Right renal pelvis (tissue), 4 donors: ENCODE data around the gene PSIP1. TPM values are rescaled to one million over a fixed set of nuclear protein-coding genes. Genes with fewer than 3 reads are reported as not detected.
"Not testable (repeated sequence)": the region's sequence is repeated elsewhere in the genome, so short reads cannot be mapped to it uniquely, and the experiment has no call there.

Experiments used
- DNase-seq, 4 donors: peaks; one replicate each; pipeline ENCODE4 v3.0.0-alpha.2; 2013; ENCODE audit warnings: low read depth in 4 of 4, low spot score in 3 of 4, missing footprints in 1 of 4
- polyA plus RNA-seq, 4 donors: library from polyadenylated mRNA; unstranded; fragments of 120-200 nt; gene quantifications; one replicate each; pipeline ENCODE4 v1.2.1, GENCODE V29; 2013; ENCODE audit not compliant: insufficient read length in 4 of 4

PSIP1 gene
- polyA plus RNA-seq, 4 donors: 176 to 236 (median 216) TPM

GRCh38 chr9:15442264-15442663, 68.5 kb downstream of the PSIP1 start:
- not testable (repeated sequence) for DNase-seq

GRCh38 chr9:15441841-15442240, 68.9 kb downstream of the PSIP1 start:
- not testable (repeated sequence) for DNase-seq

GRCh38 chr9:15438891-15439290, 71.9 kb downstream of the PSIP1 start:
- DNase-seq: no peak

- DNase-seq: no peak
These were observed 77.1 kb downstream of the PSIP1 start for GRCh38 chr9:15433661-15434060.

GRCh38 chr9:15433191-15433590, 77.6 kb downstream of the PSIP1 start:
- DNase-seq: no peak

GRCh38 chr9:15430920-15431844, 79.6 kb downstream of the PSIP1 start:
- DNase-seq: no peak

GRCh38 chr9:15427702-15428101, 83.1 kb downstream of the PSIP1 start:
- DNase-seq: not testable (repeated sequence)

GRCh38 chr9:15426019-15426418, 84.8 kb downstream of the PSIP1 start:
- DNase-seq: no peak

GRCh38 chr9:15423231-15423985, 87.4 kb downstream of the PSIP1 start:
- no peak for DNase-seq

- peak; percentile 88 to 90 (median 89) for DNase-seq
These were observed 88.2 kb downstream of the PSIP1 start, which contains the start of gene SNAPC3 for GRCh38 chr9:15422372-15423230. TSS of gene SNAPC3 (plus strand) at chr9:15422876. CDS start at chr9:15422880, 4 bp downstream.

GRCh38 chr9:15421990-15422371, 88.8 kb downstream of the PSIP1 start:
- DNase-seq: no peak

- no peak for DNase-seq
These were observed 89.2 kb downstream of the PSIP1 start for GRCh38 chr9:15421532-15421931.

GRCh38 chr9:15420796-15421195, 90.0 kb downstream of the PSIP1 start:
- no peak for DNase-seq

GRCh38 chr9:15417626-15418025, 93.1 kb downstream of the PSIP1 start:
- no peak for DNase-seq

- DNase-seq: no peak
These were observed 93.9 kb downstream of the PSIP1 start for GRCh38 chr9:15416880-15417279.

Other genes with a start within 250 kb of the PSIP1 start
- gene TTC39B, start 203.8 kb downstream of the PSIP1 start, polyA plus RNA-seq: 1 to 10 TPM; 6.7 to 9.3 (median 7.4) TPM
- 10 to 100 TPM; 43.4 to 50.9 (median 47.7) TPM for gene SNAPC3, start 88.1 kb downstream of the PSIP1 start, polyA plus RNA-seq
- 1 to 10 TPM; 4.4 to 6.2 (median 5.0) TPM for gene CCDC171, start 42.1 kb upstream of the PSIP1 start, polyA plus RNA-seq